ENCODE data around the gene AMT.

DNA sequence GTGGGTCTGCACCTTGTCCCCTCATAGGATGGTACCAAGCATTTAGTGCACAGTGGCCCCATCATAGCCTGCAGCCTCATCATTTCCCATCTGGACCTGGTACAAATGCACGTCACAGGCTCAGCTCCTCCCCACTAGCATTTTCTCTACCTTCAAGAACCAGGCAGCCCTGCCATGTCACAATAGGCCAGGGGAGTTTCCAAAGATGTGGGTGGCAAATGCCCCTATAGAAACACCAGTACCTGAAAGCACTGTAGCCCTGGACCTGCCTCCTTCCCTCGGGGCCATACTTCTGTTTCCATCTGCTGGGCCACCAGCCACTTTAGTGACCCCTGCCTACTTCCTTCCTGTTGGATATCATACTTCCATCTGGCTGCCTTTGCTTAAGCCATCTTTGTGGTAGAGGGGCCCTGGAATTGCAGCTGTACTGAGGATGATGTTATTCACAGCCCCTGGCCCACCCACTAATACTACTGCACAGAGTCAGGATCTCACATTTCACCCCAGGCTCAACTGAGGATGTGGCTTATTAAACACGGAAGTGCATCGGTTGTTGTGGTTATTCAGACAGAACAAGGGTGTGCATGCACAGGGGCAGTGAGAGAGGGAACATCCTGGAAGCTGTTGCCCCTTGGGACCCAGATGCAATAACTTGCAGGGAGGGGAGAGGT, 6.2 kb downstream of the AMT start:
- TF ChIP-seq, protein P1, sequence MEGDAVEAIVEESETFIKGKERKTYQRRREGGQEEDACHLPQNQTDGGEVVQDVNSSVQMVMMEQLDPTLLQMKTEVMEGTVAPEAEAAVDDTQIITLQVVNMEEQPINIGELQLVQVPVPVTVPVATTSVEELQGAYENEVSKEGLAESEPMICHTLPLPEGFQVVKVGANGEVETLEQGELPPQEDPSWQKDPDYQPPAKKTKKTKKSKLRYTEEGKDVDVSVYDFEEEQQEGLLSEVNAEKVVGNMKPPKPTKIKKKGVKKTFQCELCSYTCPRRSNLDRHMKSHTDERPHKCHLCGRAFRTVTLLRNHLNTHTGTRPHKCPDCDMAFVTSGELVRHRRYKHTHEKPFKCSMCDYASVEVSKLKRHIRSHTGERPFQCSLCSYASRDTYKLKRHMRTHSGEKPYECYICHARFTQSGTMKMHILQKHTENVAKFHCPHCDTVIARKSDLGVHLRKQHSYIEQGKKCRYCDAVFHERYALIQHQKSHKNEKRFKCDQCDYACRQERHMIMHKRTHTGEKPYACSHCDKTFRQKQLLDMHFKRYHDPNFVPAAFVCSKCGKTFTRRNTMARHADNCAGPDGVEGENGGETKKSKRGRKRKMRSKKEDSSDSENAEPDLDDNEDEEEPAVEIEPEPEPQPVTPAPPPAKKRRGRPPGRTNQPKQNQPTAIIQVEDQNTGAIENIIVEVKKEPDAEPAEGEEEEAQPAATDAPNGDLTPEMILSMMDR (IDR thresholded peaks at IDR 0.05): no peak
- TF ChIP-seq POLR2A (IDR thresholded peaks at IDR 0.05): no peak
- no peak for TF ChIP-seq POLR2AphosphoS5 (IDR thresholded peaks at IDR 0.05)
- no peak for TF ChIP-seq EP300 (IDR thresholded peaks at IDR 0.05)

All from gastroesophageal sphincter (tissue), 3 donors.